SK-N-MC (cell line): ENCODE data around the gene RFX8.

Experiments
- EZH2 ChIP-seq: fragments of 200-600 bp; sonication (generic); IDR thresholded peaks from one replicate; pipeline ENCODE4 v1.6.1; 2017; ENCODE audit warnings: antibody characterized with exemption
- FOXP2 ChIP-seq: optimal IDR thresholded peaks from 2 replicates; pipeline ENCODE3; 2011; ENCODE audit warnings: mild to moderate bottlenecking, moderate library complexity; ENCODE audit not compliant: insufficient read depth; ENCODE audit errors: extremely low read length, control extremely low read depth
- POLR2AphosphoS5 ChIP-seq: IDR thresholded peaks from 2 replicates; pipeline ENCODE4 v1.6.1; 2012; ENCODE audit warnings: mild to moderate bottlenecking, low read depth, low read length, borderline replicate concordance

DNA sequence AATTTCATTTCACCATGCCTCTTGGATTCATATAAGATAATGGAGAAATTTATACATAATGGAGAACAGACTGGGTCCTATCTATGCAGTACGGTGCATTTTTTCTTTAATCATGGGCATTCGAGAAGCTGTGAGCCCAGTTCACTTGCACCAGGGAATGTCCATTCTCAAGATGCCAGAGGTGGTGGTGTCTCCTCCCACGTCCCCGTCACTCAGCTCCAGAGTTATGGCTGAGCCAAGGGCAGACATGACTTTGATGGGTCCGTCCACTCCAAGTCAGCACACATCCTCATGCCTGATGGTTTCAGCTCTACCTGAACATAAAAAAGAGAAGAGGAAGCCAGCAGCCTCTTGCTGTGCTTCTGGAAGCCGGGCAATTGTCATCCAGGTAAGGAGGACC is 45.5 kb downstream of the RFX8 start:
- TF ChIP-seq POLR2AphosphoS5 (no peak), EZH2 (no peak), FOXP2 (no peak)
